Measurements from ENCODE around the gene CLSTN1.

The CLSTN1 gene

GRCh38 chr1:9823943-9824701, at the start of gene CLSTN1:
Gene CLSTN1 (minus strand): TSS chr1:9823965. CDS start chr1:9823733, 232 bp downstream.
- DNase-seq: no peak

DNA sequence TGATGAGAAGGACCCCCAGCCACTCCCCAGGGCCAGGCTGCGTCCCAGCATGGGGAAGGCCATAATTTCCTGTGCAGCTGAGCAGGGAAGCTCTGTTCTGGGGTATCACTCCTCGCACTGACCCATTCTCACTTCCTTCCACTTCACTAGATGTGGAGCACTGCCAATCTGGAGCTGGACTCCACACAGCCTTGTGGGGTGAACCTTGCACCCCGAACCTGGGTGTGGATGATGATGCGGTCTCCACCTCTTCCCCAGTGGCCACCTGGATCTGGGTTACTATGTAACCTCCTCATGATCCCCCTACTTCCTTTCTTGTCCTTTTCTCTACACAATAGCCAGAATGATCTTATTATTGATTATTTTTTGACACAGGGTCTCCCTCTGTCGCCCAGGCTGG, 49.6 kb upstream of the CLSTN1 start:
- no peak for DNase-seq

DNA sequence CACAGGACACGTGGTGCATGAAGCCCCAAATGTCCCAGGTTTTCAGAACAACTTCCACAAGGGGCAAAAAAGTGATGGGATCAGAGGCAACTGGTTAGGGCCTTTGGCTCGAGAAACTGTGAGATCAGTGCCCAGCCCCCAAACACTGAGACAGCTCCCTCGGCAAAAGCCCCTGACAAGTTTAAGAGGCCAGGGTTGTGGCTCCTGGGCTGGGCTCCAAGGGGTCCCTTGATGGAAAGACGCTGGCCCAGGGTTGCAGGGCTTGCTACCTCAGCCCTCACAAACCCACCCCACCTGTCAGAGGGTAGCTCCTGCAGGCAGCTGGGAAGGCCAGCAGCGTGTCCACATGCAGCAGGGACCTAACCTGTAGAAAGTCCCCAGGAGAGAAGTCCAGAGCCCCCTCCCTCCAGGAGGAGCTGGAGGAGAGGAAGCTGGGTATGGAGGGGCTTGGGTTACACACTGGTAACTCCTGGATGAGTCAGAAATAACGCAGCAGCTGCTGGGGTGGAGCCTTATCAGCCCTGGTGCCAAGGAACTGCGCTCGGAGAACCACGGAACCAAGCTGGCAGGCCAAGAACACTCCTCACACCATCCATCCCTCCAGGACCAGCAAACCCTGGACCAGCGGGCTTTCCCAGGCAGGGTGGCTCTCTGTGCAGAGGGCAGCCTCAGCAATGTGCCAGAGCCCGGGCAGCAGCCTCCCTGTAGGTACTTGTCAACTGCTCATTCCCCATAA, 48.8 kb upstream of the CLSTN1 start:
- DNase-seq: no peak

DNA sequence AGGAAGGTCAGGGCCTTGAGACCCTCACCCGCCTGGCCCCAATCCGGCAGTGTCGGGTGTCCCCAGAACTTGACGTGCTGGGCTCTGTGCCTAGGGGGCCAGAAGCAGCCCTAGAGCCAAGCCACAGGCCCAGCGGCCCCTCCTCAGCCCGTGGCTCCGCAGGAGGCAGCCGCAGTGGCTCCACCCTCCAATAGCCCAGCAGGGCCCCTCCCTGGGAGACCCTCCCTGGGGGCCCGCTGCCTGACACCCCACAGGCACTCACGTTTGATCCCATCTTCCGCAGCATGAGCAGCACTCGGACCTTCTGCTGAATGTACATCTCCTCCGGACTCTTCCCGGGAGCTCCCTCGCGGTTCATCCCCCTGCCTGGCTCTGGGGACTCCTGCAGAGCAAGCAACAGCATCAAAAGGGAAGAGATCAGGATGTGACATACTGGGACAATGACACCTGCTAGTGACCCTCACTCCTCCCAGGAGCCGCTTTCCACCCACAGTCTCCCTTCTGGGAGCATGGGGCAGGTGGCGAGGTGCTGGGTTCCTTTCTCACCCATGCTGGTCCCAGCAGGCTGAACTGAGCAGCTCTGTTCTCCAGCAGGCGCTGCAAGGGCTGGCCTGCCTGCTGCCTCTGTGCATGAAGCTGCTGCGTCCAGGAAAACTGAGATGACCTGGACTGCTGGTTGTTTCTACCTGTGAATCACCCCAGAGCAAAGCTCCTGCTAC, 48.1 kb upstream of the CLSTN1 start:
- DNase-seq: no peak

- no peak for DNase-seq
Observed at GRCh38 chr1:9871021-9871420, 47.3 kb upstream of the CLSTN1 start.

GRCh38 chr1:9870572-9870971, 46.8 kb upstream of the CLSTN1 start:
- no peak for DNase-seq

DNA sequence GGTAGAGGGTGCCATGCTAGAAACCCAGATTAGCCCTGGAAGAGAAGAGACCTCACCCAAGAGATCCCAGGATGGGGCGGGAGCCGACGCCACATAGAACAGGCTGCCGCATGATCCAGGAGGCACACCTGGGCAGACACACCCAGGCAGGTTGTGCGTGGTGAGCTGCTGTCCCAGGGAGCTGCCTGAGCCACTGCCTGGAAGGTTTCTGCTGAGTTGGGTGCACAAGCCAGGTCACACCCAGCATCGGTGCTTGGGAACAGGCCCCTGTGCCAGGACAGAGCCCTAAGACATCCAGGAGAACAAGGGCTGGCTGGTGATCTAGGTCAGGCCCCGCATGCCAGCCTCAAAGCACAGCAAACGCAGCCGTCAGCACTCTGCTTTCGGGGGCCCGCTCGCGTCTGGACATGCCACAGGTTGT, 46.1 kb upstream of the CLSTN1 start:
- DNase-seq: no peak

- no peak for DNase-seq
Observed at GRCh38 chr1:9868244-9868590, 44.5 kb upstream of the CLSTN1 start.

DNA sequence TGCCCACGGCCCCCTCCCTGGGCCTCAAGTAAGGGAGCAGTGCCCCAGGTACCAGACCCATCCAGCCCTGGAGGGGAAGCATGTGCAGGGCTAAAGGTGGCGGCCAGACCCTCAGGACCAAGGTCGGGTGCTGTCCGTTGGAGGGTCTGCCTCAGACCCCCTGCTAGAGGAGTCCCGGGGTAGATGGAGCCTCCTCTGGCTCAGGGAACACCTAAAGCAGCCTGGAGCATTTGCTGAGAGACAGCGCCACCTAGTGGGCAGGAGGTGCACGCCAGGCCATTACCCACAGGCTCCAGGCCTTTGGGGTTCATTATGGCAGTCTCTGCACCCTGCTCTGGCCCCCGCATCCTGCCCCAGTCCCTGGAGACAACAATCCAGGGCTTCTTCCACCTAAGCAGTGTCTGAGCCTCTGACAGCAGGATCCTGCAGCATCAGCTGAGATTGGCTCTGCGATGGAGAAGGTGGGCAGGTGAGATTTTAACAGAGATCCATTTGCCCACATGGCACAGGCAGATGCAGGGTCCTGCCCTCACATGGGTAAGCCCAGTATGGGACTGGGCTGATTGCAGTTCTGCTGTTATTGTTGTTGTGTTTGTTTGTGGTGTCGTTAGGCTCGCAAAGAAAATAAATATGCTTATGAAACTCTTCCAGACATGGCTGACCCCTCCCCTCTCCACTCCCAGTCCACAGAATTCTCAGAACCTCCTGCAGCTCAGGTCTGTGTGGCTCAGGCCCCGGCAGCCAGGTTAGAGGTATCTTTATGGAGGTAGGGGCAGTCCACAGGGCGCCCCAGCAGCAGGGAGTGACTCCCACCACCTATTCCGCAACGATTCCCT, 43.9 kb upstream of the CLSTN1 start:
- DNase-seq: no peak

- DNase-seq: no peak
Observed at GRCh38 chr1:9866836-9867235, 43.1 kb upstream of the CLSTN1 start.

DNA sequence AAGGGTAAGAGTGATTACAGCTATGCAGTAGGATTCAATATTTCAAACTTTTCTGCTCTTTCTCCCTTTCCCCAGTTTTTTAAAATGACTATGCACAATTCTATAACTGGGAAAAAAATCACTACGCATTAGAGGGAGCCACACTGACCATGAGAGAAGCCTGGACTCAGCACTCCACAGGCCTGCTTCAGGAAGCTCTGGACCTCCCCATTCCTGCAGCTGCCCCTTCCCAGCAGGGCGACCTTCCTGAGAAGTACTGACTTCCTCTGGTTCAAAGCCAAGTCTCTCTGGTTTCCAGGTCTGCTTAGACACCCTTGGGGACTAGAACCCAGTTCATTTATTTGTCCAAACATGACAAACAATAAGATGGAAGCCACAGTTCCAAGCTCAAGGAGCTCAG, 42.0 kb upstream of the CLSTN1 start:
- DNase-seq: no peak

GRCh38 chr1:9863371-9863770, 39.6 kb upstream of the CLSTN1 start:
- no peak for DNase-seq

DNA sequence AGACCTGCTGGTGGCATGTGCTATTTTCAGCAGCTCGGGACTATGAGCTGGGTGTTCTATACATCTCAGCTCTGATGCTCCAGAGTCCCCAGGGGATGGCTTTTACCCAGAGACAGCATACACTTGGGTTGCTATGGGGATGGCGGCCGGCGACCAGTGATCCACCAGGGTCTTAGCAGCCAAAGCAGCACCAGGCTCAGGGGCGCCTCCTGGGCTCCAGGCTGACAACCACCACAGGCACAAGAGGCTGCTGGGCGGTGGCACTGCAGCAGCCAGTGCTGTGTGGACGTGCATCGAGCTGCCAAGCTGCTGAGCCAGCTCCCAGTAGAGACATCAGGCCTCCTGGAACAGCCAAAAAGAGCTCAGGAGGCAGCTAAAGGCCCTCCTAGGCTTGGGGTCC, 37.6 kb upstream of the CLSTN1 start:
- no peak for DNase-seq

- DNase-seq: no peak
Observed at GRCh38 chr1:9860887-9861286, 37.1 kb upstream of the CLSTN1 start.

DNA sequence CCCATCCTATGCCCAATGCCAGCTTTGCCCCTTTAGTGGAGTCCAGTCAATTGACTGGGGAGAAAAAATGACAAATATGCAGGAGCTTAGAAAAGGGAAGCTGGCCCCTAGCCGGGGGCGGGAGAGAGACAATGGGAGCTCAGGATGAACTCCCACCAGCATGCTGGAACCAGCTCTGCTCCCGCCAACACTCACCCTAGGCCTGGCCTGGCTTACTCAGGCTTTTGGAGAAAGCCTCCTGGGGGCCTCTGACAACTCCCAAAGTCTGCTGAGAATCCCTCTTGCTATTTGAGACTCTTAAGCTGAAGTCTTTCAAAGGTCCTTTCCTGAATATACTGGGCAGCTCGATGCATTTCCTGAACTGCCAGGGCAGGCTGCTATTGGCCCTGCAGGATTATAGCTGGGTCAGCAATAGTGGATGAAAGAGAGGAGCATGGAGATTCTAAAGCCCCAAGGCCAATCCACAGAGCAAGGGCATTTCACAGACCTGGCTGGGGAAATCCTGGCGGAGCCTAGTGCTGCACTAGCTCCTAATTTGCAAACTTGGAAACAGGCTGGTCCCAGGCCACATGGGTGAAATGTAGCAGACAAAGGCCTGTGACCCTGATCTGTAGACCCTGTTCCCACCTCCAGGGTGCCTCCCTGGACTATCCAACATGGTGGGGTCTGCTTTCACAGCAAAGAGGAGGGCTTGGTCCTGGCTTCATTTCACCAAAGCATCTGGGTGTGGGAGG, 35.7 kb upstream of the CLSTN1 start:
- no peak for DNase-seq

DNA sequence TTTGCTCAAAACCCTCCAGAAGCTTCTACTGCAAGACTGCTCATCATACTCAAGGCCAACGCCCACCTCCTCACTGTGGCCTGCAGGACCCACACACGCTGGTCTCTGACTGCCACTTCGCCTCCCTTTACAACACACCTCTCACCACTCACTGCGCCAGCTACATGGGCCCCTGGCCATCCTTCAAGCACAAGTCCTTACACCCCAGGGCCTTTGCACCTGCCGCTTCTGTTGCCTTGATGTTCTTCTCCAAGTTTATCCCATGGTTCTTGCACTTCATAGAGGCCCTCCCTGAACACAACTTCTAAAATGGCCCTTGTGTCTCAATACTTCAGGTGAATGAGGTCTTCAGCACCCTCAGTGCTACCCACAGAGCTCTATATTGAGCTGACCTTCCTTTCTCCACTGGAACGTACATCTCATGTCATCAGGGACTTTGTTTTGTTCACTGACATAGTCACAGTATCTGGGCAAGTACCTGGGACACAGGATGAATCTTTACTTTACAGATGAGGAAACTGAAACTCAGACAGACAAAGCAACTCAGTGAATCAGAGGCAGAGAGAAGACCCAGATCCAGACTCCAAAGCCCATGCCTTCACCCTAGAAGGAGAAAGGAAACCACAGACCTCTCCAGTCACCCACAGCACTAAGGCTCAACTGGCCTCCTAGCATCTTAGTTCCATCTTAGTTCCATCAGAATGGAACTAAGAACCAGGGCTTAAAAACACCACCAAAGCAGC, 34.7 kb upstream of the CLSTN1 start:
- no peak for DNase-seq

GRCh38 chr1:9855186-9855585, 31.4 kb upstream of the CLSTN1 start:
- no peak for DNase-seq

GRCh38 chr1:9853249-9853595, 29.5 kb upstream of the CLSTN1 start:
- DNase-seq: no peak

DNA sequence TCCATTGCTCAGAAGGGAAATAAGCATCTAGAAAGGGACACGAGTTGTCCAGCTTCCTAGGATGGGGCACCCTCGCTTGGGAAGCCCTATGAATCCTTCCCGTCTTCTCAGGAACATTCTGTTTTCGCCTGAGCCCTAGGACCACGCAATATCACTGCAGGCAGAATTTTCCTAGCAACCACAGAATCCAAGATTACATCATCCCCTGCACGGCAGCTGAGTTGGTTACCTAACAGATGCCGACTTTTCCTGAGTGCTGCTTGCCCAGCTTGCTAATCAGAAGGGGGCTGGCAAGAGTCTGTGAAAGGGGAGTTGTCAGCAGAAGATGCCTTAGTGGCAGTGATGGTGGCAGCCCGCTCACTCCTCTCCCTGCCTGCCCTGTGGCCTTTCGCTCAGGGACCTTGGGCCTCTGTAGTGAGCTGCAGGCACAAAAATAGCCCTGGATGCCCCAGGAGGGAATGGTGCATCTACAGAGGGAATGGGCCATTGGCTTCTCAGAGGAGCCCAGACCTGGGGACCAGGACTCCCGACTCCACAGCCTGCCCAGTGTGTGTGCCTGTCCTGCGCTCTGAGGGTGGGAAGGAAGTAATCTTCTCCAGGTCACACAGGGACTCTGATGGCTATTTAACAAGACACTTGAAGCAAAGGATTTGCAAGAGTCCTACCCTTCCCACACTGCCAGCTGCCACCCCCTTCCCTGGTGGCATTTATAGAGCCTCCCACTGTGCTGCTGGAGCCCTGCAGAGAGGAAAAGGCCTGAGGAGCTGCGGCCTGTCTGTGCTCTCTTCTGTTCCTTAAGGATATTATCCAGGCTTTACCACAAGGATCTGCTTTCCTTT, 28.9 kb upstream of the CLSTN1 start:
- no peak for DNase-seq

DNA sequence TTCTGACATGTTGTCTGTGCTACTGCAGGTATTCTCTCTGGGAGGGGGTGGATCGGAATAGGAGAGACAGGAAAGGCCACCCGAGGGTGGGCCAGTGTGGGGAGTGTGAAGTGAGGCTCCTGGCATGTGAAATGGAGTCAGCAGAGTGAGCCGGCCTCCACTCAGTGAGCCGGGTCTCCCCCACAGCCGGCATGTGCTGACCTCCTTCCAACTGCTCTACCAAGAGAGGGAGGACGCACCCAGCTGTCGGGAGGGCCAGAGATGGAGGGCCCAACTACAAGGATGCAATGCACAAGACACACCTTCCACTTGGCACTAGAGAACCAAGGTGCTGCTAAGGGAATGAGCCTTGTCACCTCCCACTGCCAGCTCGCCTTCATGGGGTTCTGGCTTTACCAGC, 28.2 kb upstream of the CLSTN1 start:
- DNase-seq: no peak
